Measurements from ENCODE around the gene C4orf36.

- TF ChIP-seq POLR2A (IDR thresholded peaks at IDR 0.05) (peak in 1 of 2 donors; percentile 89), CTCF (IDR thresholded peaks at IDR 0.05) (peak in 1 of 3 experiments; percentile 21), POLR2AphosphoS5 (IDR thresholded peaks at IDR 0.05; ENCODE audit: insufficient read depth in 1 of 2, low read depth in 1 of 2) (peak in 1 of 2 donors; percentile 88)
Observed at GRCh38 chr4:86934771-86935565, 42.7 kb upstream of the C4orf36 start, which contains the start of gene AFF1.

Measured in vagina (tissue), 2 donors.